ENCODE data around the gene C4B.

DNA sequence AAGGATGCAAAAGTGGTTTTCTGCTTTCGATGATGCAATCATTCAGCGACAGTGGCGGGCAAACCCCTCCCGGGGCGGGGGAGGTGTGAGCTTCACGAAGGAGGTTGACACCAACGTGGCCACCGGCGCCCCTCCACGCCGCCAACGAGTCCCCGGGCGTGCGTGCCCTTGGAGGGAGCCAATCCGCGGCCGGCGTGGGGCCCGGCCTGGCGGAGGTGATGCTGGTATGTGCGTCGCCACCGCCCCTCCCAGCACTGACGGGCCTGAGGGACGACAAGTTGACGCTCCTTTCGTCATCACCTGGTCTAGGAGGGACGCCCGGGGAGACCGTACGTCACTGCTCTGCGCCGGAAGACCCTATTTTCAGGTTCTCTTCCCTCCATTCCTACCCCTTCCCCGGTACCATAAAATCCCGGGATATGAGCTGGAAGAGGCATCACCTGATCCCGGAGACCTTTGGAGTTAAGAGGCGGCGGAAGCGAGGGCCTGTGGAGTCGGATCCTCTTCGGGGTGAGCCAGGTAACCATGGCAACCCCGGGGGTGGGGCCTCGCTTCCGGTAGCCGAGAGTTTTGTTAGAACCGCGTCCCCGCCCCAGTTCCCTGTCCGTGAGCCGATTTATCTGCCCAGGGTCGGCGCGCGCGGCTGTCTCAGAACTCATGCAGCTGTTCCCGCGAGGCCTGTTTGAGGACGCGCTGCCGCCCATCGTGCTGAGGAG lies 42.4 kb upstream of the C4B start, which contains the start of gene DXO:
- TF ChIP-seq SUZ12 (IDR thresholded peaks at IDR 0.05) (no peak), ARNT (IDR thresholded peaks at IDR 0.05) (no peak), TARDBP (IDR thresholded peaks at IDR 0.05) (peak; percentile 97), L3MBTL2 (conservative IDR thresholded peaks at IDR 0.05) (peak; percentile 95), SP1 (IDR thresholded peaks at IDR 0.05) (no peak), NFRKB (IDR thresholded peaks at IDR 0.05) (no peak), FOXA1 (IDR thresholded peaks at IDR 0.05) (no peak), FOXM1 (IDR thresholded peaks at IDR 0.05; ENCODE audit: borderline replicate concordance) (no peak), ZNF384 (IDR thresholded peaks at IDR 0.05) (no peak), HDGF (IDR thresholded peaks at IDR 0.05; ENCODE audit: borderline replicate concordance) (no peak), BHLHE40 (IDR thresholded peaks at IDR 0.05; ENCODE audit: borderline replicate concordance) (no peak), ELF4 (IDR thresholded peaks at IDR 0.05) (peak; percentile 45; the same call in 1 of the 2 replicates)
